ENCODE data around the gene TFAM. TPM values are rescaled to one million over a fixed set of nuclear protein-coding genes. Genes with fewer than 3 reads are reported as not detected.

The TFAM gene
- total RNA-seq, 1 donor from 2014 or later = 16.1 TPM

DNA sequence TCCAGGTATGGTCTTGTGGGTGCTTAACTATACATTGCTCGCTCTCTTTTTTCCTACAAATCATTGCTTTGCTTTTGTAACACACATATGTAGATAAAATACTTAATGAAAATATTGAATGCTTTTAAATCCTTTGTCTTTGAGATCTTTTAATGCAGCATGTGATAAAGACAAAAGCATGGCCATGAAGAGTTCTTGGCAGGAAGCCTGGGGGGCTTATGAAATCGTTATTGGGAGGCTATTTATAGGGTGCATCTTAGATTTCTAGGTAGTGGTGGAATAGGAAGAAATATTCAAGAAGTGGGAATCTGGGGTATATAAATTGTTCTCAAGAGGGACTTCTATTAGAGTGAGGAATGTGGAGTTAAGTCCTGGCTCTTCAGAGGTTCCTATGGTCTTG lies 28.5 kb upstream of the TFAM start:
- TF ChIP-seq, protein P1, sequence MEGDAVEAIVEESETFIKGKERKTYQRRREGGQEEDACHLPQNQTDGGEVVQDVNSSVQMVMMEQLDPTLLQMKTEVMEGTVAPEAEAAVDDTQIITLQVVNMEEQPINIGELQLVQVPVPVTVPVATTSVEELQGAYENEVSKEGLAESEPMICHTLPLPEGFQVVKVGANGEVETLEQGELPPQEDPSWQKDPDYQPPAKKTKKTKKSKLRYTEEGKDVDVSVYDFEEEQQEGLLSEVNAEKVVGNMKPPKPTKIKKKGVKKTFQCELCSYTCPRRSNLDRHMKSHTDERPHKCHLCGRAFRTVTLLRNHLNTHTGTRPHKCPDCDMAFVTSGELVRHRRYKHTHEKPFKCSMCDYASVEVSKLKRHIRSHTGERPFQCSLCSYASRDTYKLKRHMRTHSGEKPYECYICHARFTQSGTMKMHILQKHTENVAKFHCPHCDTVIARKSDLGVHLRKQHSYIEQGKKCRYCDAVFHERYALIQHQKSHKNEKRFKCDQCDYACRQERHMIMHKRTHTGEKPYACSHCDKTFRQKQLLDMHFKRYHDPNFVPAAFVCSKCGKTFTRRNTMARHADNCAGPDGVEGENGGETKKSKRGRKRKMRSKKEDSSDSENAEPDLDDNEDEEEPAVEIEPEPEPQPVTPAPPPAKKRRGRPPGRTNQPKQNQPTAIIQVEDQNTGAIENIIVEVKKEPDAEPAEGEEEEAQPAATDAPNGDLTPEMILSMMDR (IDR thresholded peaks at IDR 0.05) = no peak
- H3K9me3 Mint-ChIP-seq (ENCODE audit: low read depth) = no peaks in the 10 kb centered on the region
- DNase-seq (ENCODE audit: low spot score) = no peak
- H3K27ac Mint-ChIP-seq (ENCODE audit: unreplicated experiment) = no peak overlapping the region
- peaks cover 14% of the 10 kb centered on the region for H3K4me1 Mint-ChIP-seq (ENCODE audit: low read depth)
- H3K36me3 Mint-ChIP-seq (ENCODE audit: low read depth) = peaks cover 4% of the 10 kb centered on the region
- no peaks in the 10 kb centered on the region for H3K27me3 Mint-ChIP-seq (ENCODE audit: low read depth)
- H3K4me3 Mint-ChIP-seq (ENCODE audit: unreplicated experiment) = no peak overlapping the region

DNA sequence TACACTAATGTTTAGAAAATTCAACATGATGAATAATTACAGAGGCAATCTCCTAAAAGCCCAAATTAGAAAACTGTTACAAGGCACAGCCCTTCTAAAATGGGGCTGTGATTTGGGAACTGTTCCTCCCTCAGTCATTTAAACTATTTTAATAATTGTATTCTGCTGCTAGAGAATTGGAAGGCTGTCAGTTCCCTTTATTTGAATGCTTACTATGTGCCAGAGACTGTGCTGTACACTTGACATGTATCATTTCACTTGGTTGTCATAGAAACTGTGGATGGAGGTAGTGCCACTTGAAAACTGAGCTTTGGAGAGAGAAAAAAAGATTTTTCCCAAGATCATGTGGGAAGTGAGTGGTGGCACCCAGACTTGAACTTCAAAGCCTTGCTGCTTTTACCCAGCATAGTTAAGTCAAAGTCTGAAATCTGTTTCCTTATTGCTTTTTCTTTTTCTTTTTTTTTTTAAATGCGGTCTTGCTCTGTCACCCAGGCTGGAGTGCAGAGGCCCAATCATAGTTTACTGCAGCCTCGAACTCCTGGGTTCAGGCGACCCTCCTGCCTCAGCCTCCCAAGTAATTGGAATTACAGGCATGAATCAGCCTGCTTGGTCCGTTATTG lies 26.8 kb upstream of the TFAM start:
- H3K4me1 Mint-ChIP-seq (ENCODE audit: low read depth) = peaks cover 8% of the 10 kb centered on the region
- H3K27me3 Mint-ChIP-seq (ENCODE audit: low read depth) = no peaks in the 10 kb centered on the region
- TF ChIP-seq, protein P1 (IDR thresholded peaks at IDR 0.05) = no peak
- H3K27ac Mint-ChIP-seq (ENCODE audit: unreplicated experiment) = peak overlapping the region; percentile 27
- no peak overlapping the region for H3K4me3 Mint-ChIP-seq (ENCODE audit: unreplicated experiment)
- no peaks in the 10 kb centered on the region for H3K9me3 Mint-ChIP-seq (ENCODE audit: low read depth)
- H3K36me3 Mint-ChIP-seq (ENCODE audit: low read depth) = peaks cover 4% of the 10 kb centered on the region
- DNase-seq (ENCODE audit: low spot score) = no peak

DNA sequence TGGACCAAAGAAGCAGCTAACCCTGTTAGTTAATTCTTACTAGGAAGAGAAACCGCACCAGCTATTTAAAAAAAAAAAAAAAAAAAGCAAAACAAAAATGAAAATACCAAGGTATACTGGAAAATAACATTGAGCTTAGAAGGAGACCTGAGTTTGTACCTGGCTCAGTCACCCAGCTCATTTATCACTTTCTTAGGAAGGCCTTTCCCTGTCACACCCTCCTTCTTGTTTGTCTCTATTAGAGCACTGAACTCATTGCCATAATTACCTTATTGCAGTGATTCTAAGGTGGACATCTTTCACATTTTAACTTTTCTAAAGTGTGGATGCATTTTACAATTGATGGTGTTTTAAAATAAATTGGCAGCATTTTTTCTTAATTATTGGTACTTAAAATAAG lies 26.3 kb upstream of the TFAM start:
- H3K36me3 Mint-ChIP-seq (ENCODE audit: low read depth) = peaks cover 6% of the 10 kb centered on the region
- peaks cover 7% of the 10 kb centered on the region for H3K4me1 Mint-ChIP-seq (ENCODE audit: low read depth)
- no peaks in the 10 kb centered on the region for H3K9me3 Mint-ChIP-seq (ENCODE audit: low read depth)
- no peaks in the 10 kb centered on the region for H3K27me3 Mint-ChIP-seq (ENCODE audit: low read depth)
- TF ChIP-seq, protein P1 (IDR thresholded peaks at IDR 0.05) = no peak
- DNase-seq (ENCODE audit: low spot score) = no peak
- H3K4me3 Mint-ChIP-seq (ENCODE audit: unreplicated experiment) = no peak overlapping the region
- H3K27ac Mint-ChIP-seq (ENCODE audit: unreplicated experiment) = no peak overlapping the region

DNA sequence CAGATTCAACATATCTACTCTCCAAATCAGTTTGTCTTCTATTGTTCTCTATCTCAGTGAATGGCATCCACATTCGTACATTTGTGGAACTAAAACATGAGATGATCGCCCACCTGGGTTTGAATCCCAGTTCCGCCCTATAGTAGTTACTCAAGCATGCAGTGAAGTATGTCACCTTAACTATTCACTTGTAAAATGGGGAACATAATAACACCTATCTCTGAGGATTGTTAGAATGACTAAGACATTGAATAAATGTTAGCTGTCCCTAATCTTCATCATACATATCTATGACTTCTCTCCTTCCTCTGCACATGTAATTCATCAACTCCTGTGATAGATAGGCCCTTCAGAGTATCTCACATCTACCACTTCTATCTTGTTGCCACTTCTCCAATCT lies 25.7 kb upstream of the TFAM start:
- Mint-ChIP-seq H3K9me3 (ENCODE audit: low read depth) (no peaks in the 10 kb centered on the region), H3K27ac (ENCODE audit: unreplicated experiment) (no peak overlapping the region), H3K4me3 (ENCODE audit: unreplicated experiment) (no peak overlapping the region), H3K36me3 (ENCODE audit: low read depth) (peaks cover 7% of the 10 kb centered on the region), H3K27me3 (ENCODE audit: low read depth) (no peaks in the 10 kb centered on the region), H3K4me1 (ENCODE audit: low read depth) (peaks cover 7% of the 10 kb centered on the region)
- TF ChIP-seq, protein P1 (IDR thresholded peaks at IDR 0.05) = no peak
- no peak for DNase-seq (ENCODE audit: low spot score)

DNA sequence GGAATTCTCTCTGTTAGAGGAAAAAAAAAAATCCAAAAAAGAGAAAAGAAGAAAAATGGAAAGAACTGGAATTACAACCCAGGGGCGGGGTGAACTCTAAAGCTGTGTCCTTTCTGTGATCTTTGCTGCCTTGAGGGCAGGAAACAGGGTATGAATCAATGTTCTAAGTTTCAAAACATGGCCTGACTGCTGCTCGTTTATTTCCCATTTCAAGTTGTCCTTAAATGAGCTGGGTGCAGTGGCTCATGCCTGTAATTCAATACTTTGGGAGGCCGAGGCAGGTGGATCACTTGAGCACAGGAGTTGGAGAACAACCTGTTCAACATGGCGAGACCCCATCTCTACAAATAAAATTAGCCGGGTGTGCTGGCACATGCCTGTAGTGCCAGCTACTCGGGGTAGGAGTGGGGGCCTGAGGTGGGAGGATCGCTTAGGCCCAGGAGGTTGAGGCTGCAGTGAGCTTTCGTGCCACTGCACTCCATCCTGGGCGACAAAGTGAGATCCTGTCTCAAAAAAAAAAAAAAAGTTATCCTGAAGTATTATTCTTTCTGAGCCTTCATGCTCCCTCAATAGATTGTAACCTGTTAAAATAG lies 24.7 kb upstream of the TFAM start:
- Mint-ChIP-seq H3K9me3 (ENCODE audit: low read depth) (no peaks in the 10 kb centered on the region), H3K27me3 (ENCODE audit: low read depth) (no peaks in the 10 kb centered on the region), H3K36me3 (ENCODE audit: low read depth) (peaks cover 11% of the 10 kb centered on the region), H3K27ac (ENCODE audit: unreplicated experiment) (no peak overlapping the region), H3K4me3 (ENCODE audit: unreplicated experiment) (no peak overlapping the region), H3K4me1 (ENCODE audit: low read depth) (peaks cover 7% of the 10 kb centered on the region)
- no peak for DNase-seq (ENCODE audit: low spot score)
- TF ChIP-seq, protein P1 (IDR thresholded peaks at IDR 0.05) = no peak
